MM.1S (cell line): ENCODE results near the gene PERCC1.

Experiments used
- DNase-seq: peaks from one replicate; pipeline ENCODE4 v3.0.0-alpha.2; 2015
- H2AFZ ChIP-seq: fragments of 300-600 bp; sonication (generic); 2 replicates; pipeline ENCODE4 v1.6.0; 2016; ENCODE audit warnings: antibody characterized with exemption, low read length
- H3F3A ChIP-seq: fragments of 300-600 bp; sonication (generic); 2 replicates; pipeline ENCODE4 v1.6.1; 2016; ENCODE audit warnings: mild to moderate bottlenecking, antibody characterized with exemption, low read length, moderate library complexity, mixed read lengths; ENCODE audit not compliant: insufficient read depth
- H3K27ac ChIP-seq: fragments of 300-600 bp; sonication (generic); 2 replicates; pipeline ENCODE4 v1.5.1; 2016; ENCODE audit warnings: mild to moderate bottlenecking, low read length
- H3K27me3 ChIP-seq: fragments of 300-600 bp; sonication (generic); replicated peaks from 2 replicates; pipeline ENCODE4 v1.6.0; 2016; ENCODE audit warnings: low read length; ENCODE audit not compliant: insufficient read depth
- H3K36me3 ChIP-seq: fragments of 300-600 bp; sonication (generic); replicated peaks from 2 replicates; pipeline ENCODE4 v1.6.1; 2016; ENCODE audit warnings: mild to moderate bottlenecking, low read length, mixed read lengths; ENCODE audit not compliant: insufficient read depth
- H3K4me1 ChIP-seq: fragments of 300-600 bp; sonication (generic); 2 replicates; pipeline ENCODE4 v1.6.1; 2016; ENCODE audit warnings: low read length, mixed read lengths
- H3K4me2 ChIP-seq: fragments of 300-600 bp; sonication (generic); 2 replicates; pipeline ENCODE4 v1.6.0; 2016; ENCODE audit warnings: low read depth, low read length
- H3K4me3 ChIP-seq: fragments of 300-600 bp; sonication (generic); 2 replicates; pipeline ENCODE4 v1.5.1; 2016; ENCODE audit warnings: low read length, mixed read lengths
- H3K79me2 ChIP-seq: fragments of 300-600 bp; sonication (generic); 2 replicates; pipeline ENCODE4 v1.6.1; 2016; ENCODE audit warnings: mixed run types, low read length, mixed read lengths
- H3K9ac ChIP-seq: fragments of 300-600 bp; sonication (generic); 2 replicates; pipeline ENCODE4 v1.6.1; 2016; ENCODE audit warnings: low read length, mixed read lengths
- H3K9me2 ChIP-seq: fragments of 300-600 bp; sonication (generic); replicated peaks from 2 replicates; pipeline ENCODE4 v1.6.1; 2016; ENCODE audit warnings: mild to moderate bottlenecking, low read length, mixed read lengths; ENCODE audit not compliant: insufficient read depth
- H3K9me3 ChIP-seq: fragments of 300-600 bp; sonication (generic); replicated peaks from 2 replicates; pipeline ENCODE4 v1.6.1; 2016; ENCODE audit warnings: mild to moderate bottlenecking, low read length, mixed read lengths; ENCODE audit not compliant: insufficient read depth
- H4K20me1 ChIP-seq: fragments of 300-600 bp; sonication (generic); 2 replicates; pipeline ENCODE4 v1.6.1; 2016; ENCODE audit warnings: mild to moderate bottlenecking, low read length, moderate library complexity, mixed read lengths; ENCODE audit not compliant: insufficient read depth
- EZH2 ChIP-seq: fragments of 300-600 bp; sonication (generic); optimal IDR thresholded peaks from 2 replicates; pipeline ENCODE3; 2017; ENCODE audit warnings: low read depth, mild to moderate bottlenecking, antibody characterized with exemption, low read length, mixed read lengths
- EZH2phosphoT487 ChIP-seq: fragments of 300-600 bp; sonication (generic); IDR thresholded peaks from 2 replicates; pipeline ENCODE4 v1.6.1; 2018; ENCODE audit warnings: antibody characterized with exemption, low read length
- TF ChIP-seq, protein P1 (sequence below): fragments of 300-600 bp; sonication (generic); IDR thresholded peaks from 2 replicates; pipeline ENCODE4 v1.5.1; 2016; ENCODE audit warnings: antibody characterized with exemption, low read length, mixed read lengths

The PERCC1 gene

DNA sequence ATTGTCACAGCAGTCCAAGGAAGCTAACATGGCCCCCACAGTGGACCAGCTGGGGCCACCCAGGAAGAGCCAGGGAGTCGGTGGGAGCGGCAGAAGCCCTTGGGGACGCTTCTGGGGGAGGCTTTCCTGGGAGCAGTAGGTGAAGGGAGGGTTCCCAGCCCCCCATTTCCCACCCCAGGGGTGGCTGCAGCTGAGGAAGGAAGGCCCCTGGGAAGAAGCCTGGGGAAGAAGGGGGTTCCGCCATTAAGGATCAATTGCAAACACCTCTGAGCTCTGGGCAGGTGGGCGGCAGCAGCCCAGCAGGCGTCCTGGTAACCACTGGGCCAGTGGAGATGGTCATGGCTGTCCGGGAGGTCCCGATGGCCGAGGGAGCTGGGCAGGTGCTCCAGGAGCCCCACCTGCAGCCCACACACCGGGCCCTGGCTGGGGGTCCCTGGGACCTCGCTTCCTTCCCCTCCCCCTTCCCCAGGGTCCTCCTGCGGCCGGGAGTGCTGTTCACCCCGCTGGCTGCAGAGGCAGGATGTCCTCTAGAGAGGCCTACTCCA, 592 bp upstream of the PERCC1 start:
- no peaks in the 10 kb centered on the region for H3K9me2 ChIP-seq
- H4K20me1 ChIP-seq, result no peaks in the 10 kb centered on the region
- H3K4me3 ChIP-seq, result no peak overlapping the region
- no peaks in the 10 kb centered on the region for H3K4me1 ChIP-seq
- peaks cover 80% of the 10 kb centered on the region for H3K27me3 ChIP-seq
- no peaks in the 10 kb centered on the region for H3K36me3 ChIP-seq
- H3K27ac ChIP-seq, result no peak overlapping the region
- no peak overlapping the region for H3K4me2 ChIP-seq
- no peaks in the 10 kb centered on the region for H3F3A ChIP-seq
- no peaks in the 10 kb centered on the region for H3K79me2 ChIP-seq
- no peak overlapping the region for H2AFZ ChIP-seq
- TF ChIP-seq, protein P1, sequence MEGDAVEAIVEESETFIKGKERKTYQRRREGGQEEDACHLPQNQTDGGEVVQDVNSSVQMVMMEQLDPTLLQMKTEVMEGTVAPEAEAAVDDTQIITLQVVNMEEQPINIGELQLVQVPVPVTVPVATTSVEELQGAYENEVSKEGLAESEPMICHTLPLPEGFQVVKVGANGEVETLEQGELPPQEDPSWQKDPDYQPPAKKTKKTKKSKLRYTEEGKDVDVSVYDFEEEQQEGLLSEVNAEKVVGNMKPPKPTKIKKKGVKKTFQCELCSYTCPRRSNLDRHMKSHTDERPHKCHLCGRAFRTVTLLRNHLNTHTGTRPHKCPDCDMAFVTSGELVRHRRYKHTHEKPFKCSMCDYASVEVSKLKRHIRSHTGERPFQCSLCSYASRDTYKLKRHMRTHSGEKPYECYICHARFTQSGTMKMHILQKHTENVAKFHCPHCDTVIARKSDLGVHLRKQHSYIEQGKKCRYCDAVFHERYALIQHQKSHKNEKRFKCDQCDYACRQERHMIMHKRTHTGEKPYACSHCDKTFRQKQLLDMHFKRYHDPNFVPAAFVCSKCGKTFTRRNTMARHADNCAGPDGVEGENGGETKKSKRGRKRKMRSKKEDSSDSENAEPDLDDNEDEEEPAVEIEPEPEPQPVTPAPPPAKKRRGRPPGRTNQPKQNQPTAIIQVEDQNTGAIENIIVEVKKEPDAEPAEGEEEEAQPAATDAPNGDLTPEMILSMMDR, result no peak
- TF ChIP-seq EZH2 (no peak), EZH2phosphoT487 (no peak)
- no peak for DNase-seq
- H3K9me3 ChIP-seq, result no peaks in the 10 kb centered on the region
- H3K9ac ChIP-seq, result no peak overlapping the region

DNA sequence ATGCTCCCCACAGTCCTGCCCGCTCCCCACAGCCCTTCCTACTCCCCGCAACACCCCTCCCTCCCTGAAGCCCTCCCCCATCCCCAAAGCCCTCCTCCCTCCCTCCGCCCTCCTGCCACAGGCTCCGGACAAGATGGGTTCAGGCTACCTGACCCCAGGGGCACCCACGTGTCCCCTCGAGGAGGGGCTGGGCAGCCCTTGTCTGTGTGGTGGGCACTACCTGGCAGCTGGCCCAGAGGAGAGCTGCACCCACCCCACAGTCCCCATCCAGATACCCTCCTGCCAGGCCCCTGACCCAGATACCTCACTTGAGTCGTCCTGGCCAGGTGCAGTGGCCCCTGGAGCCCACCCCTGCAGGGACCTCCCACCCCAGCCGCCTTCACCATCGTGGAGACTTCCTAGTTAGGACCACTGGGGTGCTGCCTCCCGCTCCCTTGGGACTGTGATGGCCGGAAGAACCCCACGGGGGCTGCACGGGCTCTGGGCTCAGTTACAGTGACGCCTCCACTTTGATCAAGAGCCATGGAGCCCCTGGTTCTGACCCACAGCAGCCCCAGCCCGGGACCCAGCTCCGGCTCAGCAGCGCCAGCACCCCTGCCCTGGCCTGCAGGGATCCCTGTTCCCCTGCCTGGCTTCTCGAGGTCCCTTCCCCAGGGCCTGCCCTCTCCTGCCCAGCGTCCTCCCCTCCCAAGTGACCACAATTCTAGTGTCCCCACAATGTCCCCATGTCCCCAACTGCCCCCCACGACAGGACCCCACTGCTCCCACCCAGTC, 806 bp downstream of the PERCC1 start:
- H4K20me1 ChIP-seq, result no peaks in the 10 kb centered on the region
- H3K4me3 ChIP-seq, result no peak overlapping the region
- TF ChIP-seq EZH2 (no peak), EZH2phosphoT487 (no peak)
- no peak for DNase-seq
- H3K4me1 ChIP-seq, result no peaks in the 10 kb centered on the region
- no peaks in the 10 kb centered on the region for H3K9me3 ChIP-seq
- no peaks in the 10 kb centered on the region for H3K36me3 ChIP-seq
- H3K27ac ChIP-seq, result no peak overlapping the region
- no peaks in the 10 kb centered on the region for H3K9me2 ChIP-seq
- no peak overlapping the region for H2AFZ ChIP-seq
- no peaks in the 10 kb centered on the region for H3K79me2 ChIP-seq
- no peak overlapping the region for H3K9ac ChIP-seq
- H3K4me2 ChIP-seq, result no peak overlapping the region
- H3K27me3 ChIP-seq, result peaks cover 90% of the 10 kb centered on the region
- no peaks in the 10 kb centered on the region for H3F3A ChIP-seq

DNA sequence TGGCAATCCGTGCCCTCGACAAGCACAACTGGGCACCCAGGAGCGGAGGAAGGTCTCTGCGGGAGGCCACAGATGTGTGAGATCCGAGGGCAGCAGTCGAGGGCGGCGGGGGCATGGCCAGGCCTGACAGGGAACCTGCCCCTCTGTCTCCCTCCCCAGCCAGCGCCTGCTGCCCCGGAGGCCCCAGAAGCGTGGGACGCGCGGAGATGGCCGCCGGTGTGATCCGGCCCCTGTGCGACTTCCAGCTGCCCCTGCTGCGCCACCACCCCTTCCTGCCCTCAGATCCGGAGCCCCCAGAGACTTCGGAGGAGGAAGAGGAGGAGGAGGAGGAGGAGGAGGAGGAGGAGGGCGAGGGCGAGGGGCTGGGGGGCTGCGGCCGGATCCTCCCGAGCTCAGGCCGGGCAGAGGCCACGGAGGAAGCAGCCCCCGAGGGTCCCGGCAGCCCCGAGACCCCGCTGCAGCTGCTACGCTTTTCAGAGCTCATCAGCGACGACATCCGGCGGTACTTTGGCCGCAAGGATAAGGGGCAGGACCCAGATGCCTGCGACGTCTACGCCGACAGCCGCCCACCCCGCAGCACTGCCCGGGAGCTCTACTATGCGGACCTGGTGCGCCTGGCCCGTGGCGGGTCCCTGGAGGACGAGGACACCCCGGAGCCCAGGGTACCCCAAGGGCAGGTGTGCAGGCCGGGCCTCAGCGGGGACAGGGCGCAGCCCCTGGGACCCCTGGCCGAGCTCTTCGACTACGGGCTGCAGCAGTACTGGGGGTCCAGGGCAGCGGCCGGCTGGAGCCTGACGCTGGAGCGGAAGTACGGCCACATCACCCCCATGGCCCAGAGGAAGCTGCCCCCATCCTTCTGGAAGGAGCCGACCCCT, 1.7 kb downstream of the PERCC1 start:
- no peaks in the 10 kb centered on the region for H3K4me1 ChIP-seq
- no peaks in the 10 kb centered on the region for H3K79me2 ChIP-seq
- H2AFZ ChIP-seq, result no peak overlapping the region
- no peaks in the 10 kb centered on the region for H3K9me2 ChIP-seq
- no peaks in the 10 kb centered on the region for H3F3A ChIP-seq
- no peak for TF ChIP-seq EZH2
- TF ChIP-seq, protein P1, result no peak
- TF ChIP-seq EZH2phosphoT487, result no peak
- no peaks in the 10 kb centered on the region for H4K20me1 ChIP-seq
- no peak overlapping the region for H3K4me3 ChIP-seq
- H3K27me3 ChIP-seq, result peaks cover 95% of the 10 kb centered on the region
- DNase-seq, result no peak
- H3K4me2 ChIP-seq, result no peak overlapping the region
- no peaks in the 10 kb centered on the region for H3K9me3 ChIP-seq
- H3K36me3 ChIP-seq, result no peaks in the 10 kb centered on the region
- H3K9ac ChIP-seq, result no peak overlapping the region
- no peak overlapping the region for H3K27ac ChIP-seq
